GM21717 (cell line): ENCODE results near the gene SLX9.

Experiments used
- ATAC-seq: cut with Tn5 transposase; IDR thresholded peaks from one replicate; pipeline ENCODE4 v1.9.1; 2021; ENCODE audit warnings: mild to moderate bottlenecking, moderate library complexity; ENCODE audit not compliant: unreplicated experiment

The SLX9 gene

GRCh38 chr21:44957047-44957831, 17.4 kb downstream of the SLX9 start:
- no peak for ATAC-seq

- ATAC-seq: no peak
Observed at GRCh38 chr21:44957901-44958451, 18.1 kb downstream of the SLX9 start.

- no peak for ATAC-seq
Observed at GRCh38 chr21:44958471-44959191, 18.8 kb downstream of the SLX9 start.

- no peak for ATAC-seq
Observed at GRCh38 chr21:44959376-44960091, 19.7 kb downstream of the SLX9 start.

GRCh38 chr21:44960141-44961092, 20.6 kb downstream of the SLX9 start:
- ATAC-seq: no peak

GRCh38 chr21:44962403-44962966, 22.7 kb downstream of the SLX9 start:
- no peak for ATAC-seq

- no peak for ATAC-seq
Observed at GRCh38 chr21:44964381-44964780, 24.6 kb downstream of the SLX9 start.

GRCh38 chr21:44965251-44966022, 25.6 kb downstream of the SLX9 start:
- no peak for ATAC-seq

GRCh38 chr21:44966135-44967081, 26.6 kb downstream of the SLX9 start:
- no peak for ATAC-seq

- no peak for ATAC-seq
Observed at GRCh38 chr21:44967082-44968047, 27.5 kb downstream of the SLX9 start.

- no peak for ATAC-seq
Observed at GRCh38 chr21:44969066-44969670, 29.3 kb downstream of the SLX9 start.

- no peak for ATAC-seq
Observed at GRCh38 chr21:44969931-44970755, 30.3 kb downstream of the SLX9 start.

GRCh38 chr21:44970766-44971671, 31.2 kb downstream of the SLX9 start:
- no peak for ATAC-seq

- no peak for ATAC-seq
Observed at GRCh38 chr21:44971672-44971995, 31.8 kb downstream of the SLX9 start.

GRCh38 chr21:44972301-44972814, 32.5 kb downstream of the SLX9 start:
- no peak for ATAC-seq
